H9 (cell line): ENCODE results near the gene GRIK4. TPM values are rescaled to one million over a fixed set of nuclear protein-coding genes. Genes with fewer than 3 reads are reported as not detected.

Experiments
- DNase-seq: peaks from one replicate; pipeline ENCODE4 v3.0.0-alpha.2; 2017
- H2AFZ ChIP-seq: one replicate; pipeline ENCODE4 v1.6.1; 2013; ENCODE audit warnings: mild to moderate bottlenecking, low read length, control low read depth, moderate library complexity
- H2AK5ac ChIP-seq: 2 replicates; pipeline ENCODE4 v1.6.1; 2013; ENCODE audit warnings: low read length, control low read depth, mixed read lengths; ENCODE audit not compliant: insufficient read length
- H2BK120ac ChIP-seq: one replicate; pipeline ENCODE4 v1.6.1; 2013; ENCODE audit warnings: low read depth, mild to moderate bottlenecking, low read length, control low read depth, inconsistent platforms; ENCODE audit not compliant: poor library complexity, severe bottlenecking
- H2BK12ac ChIP-seq: 2 replicates; pipeline ENCODE4 v1.6.1; 2013; ENCODE audit warnings: low read length, control low read depth, mixed read lengths, low read depth; ENCODE audit not compliant: insufficient read length
- H2BK15ac ChIP-seq: 2 replicates; pipeline ENCODE4 v1.6.1; 2013; ENCODE audit warnings: low read depth, low read length, control low read depth
- H2BK20ac ChIP-seq: one replicate; pipeline ENCODE4 v1.6.1; 2013; ENCODE audit warnings: low read depth, mild to moderate bottlenecking, low read length, control low read depth, inconsistent platforms; ENCODE audit not compliant: poor library complexity, severe bottlenecking
- H2BK5ac ChIP-seq: 2 replicates; pipeline ENCODE4 v1.6.1; 2013; ENCODE audit warnings: low read length, control low read depth, mixed read lengths; ENCODE audit not compliant: insufficient read length
- H3K14ac ChIP-seq: 2 replicates; pipeline ENCODE4 v1.6.1; 2013; ENCODE audit warnings: low read length, control low read depth; ENCODE audit not compliant: insufficient read depth
- H3K18ac ChIP-seq: 2 replicates; pipeline ENCODE4 v1.6.1; 2013; ENCODE audit warnings: low read depth, mild to moderate bottlenecking, mixed read lengths, low read length, control low read depth; ENCODE audit not compliant: insufficient read length
- H3K23ac ChIP-seq: 2 replicates; pipeline ENCODE4 v1.6.1; 2013; ENCODE audit warnings: low read length, control low read depth, mixed read lengths, low read depth; ENCODE audit not compliant: insufficient read length
- H3K23me2 ChIP-seq: 2 replicates; pipeline ENCODE4 v1.6.1; 2013; ENCODE audit warnings: low read depth, mild to moderate bottlenecking, mixed read lengths, low read length, control low read depth; ENCODE audit not compliant: insufficient read length, poor library complexity, severe bottlenecking
- H3K27ac ChIP-seq: 2 replicates; pipeline ENCODE4 v1.5.1; 2013; ENCODE audit warnings: low read length, control low read depth, mixed read lengths, low read depth; ENCODE audit not compliant: insufficient read length
- H3K27me3 ChIP-seq: 2 replicates; pipeline ENCODE4 v1.6.1; 2013; ENCODE audit warnings: low read length, control low read depth, inconsistent platforms; ENCODE audit not compliant: insufficient read depth
- H3K4ac ChIP-seq: 2 replicates; pipeline ENCODE4 v1.6.1; 2013; ENCODE audit warnings: low read depth, mild to moderate bottlenecking, control low read depth, inconsistent platforms, low read length, moderate library complexity
- H3K4me1 ChIP-seq: 2 replicates; pipeline ENCODE4 v1.6.1; 2013; ENCODE audit warnings: low read length, control low read depth, inconsistent platforms; ENCODE audit not compliant: insufficient read depth
- H3K4me2 ChIP-seq: 2 replicates; pipeline ENCODE4 v1.6.1; 2013; ENCODE audit warnings: low read length, control low read depth, mixed read lengths; ENCODE audit not compliant: insufficient read length, insufficient read depth
- H3K56ac ChIP-seq: 2 replicates; pipeline ENCODE4 v1.6.1; 2013; ENCODE audit warnings: low read depth, mild to moderate bottlenecking, mixed read lengths, low read length, control low read depth; ENCODE audit not compliant: insufficient read length
- H3K79me1 ChIP-seq: 2 replicates; pipeline ENCODE4 v1.6.1; 2013; ENCODE audit warnings: low read depth, mild to moderate bottlenecking, moderate library complexity, low read length, control low read depth, inconsistent platforms; ENCODE audit not compliant: insufficient read depth, poor library complexity, severe bottlenecking
- H3K79me2 ChIP-seq: 2 replicates; pipeline ENCODE4 v1.6.1; 2013; ENCODE audit warnings: low read length, control low read depth, inconsistent platforms; ENCODE audit not compliant: insufficient read depth
- H3K9ac ChIP-seq: 2 replicates; pipeline ENCODE4 v1.6.1; 2013; ENCODE audit warnings: low read length, control low read depth, mixed read lengths; ENCODE audit not compliant: insufficient read length; ENCODE audit errors: extremely low read depth
- H3K9me3 ChIP-seq: one replicate; pipeline ENCODE4 v1.6.1; 2013; ENCODE audit warnings: low read depth, low read length, inconsistent platforms; ENCODE audit not compliant: control insufficient read depth
- H3T11ph ChIP-seq: one replicate; pipeline ENCODE4 v1.6.1; 2013; ENCODE audit warnings: mild to moderate bottlenecking, low read length, control low read depth, inconsistent platforms
- H4K20me1 ChIP-seq: one replicate; pipeline ENCODE4 v1.6.1; 2013; ENCODE audit not compliant: control insufficient read depth, insufficient read length, insufficient read depth
- H4K5ac ChIP-seq: 2 replicates; pipeline ENCODE4 v1.6.1; 2013; ENCODE audit warnings: low read depth, mild to moderate bottlenecking, mixed read lengths, low read length, control low read depth; ENCODE audit not compliant: insufficient read length
- H4K8ac ChIP-seq: replicated peaks from 2 replicates; pipeline ENCODE4 v1.6.1; 2013; ENCODE audit warnings: low read length, control low read depth, mixed read lengths, low read depth; ENCODE audit not compliant: insufficient read length
- H4K91ac ChIP-seq: 2 replicates; pipeline ENCODE4 v1.6.1; 2013; ENCODE audit warnings: low read depth, mild to moderate bottlenecking, moderate library complexity, mixed read lengths, low read length, control low read depth; ENCODE audit not compliant: insufficient read length
- H3K27ac Mint-ChIP-seq, 3 experiments: 2 replicates in 2 of 3; 3 replicates in 1 of 3; pipeline ENCODE4 v1.8.0; 2020 to 2021; ENCODE audit warnings: mixed read lengths in 3 of 3, mild to moderate bottlenecking in 1 of 3, moderate library complexity in 1 of 3
- H3K27me3 Mint-ChIP-seq: 2 replicates; pipeline ENCODE4 v1.8.0; 2021; ENCODE audit warnings: low read depth, mild to moderate bottlenecking, moderate library complexity, mixed read lengths
- H3K36me3 Mint-ChIP-seq, 3 experiments: 2 replicates in 2 of 3; 3 replicates in 1 of 3; pipeline ENCODE4 v1.8.0; 2020 to 2021; ENCODE audit warnings: low read depth in 3 of 3, mixed read lengths in 3 of 3; ENCODE audit not compliant: insufficient read depth in 1 of 3
- H3K4me1 Mint-ChIP-seq, 2 experiments: 2 replicates each; pipeline ENCODE4 v1.8.0; 2020; ENCODE audit warnings: mixed read lengths in 2 of 2
- H3K4me3 Mint-ChIP-seq, 2 experiments: 2 replicates in 1 of 2; 3 replicates in 1 of 2; pipeline ENCODE4 v1.8.0; 2020 to 2021; ENCODE audit warnings: mild to moderate bottlenecking in 2 of 2, mixed read lengths in 2 of 2, moderate library complexity in 1 of 2
- H3K9me3 Mint-ChIP-seq, 2 experiments: 2 replicates in 1 of 2; 3 replicates in 1 of 2; pipeline ENCODE4 v1.8.0; 2020; ENCODE audit warnings: mild to moderate bottlenecking in 2 of 2, mixed read lengths in 2 of 2, moderate library complexity in 1 of 2
- WGBS: extraction: QIAGEN DNeasy Blood & Tissue Kit; methylation state at CpG from one replicate; pipeline ENCODE4 v1.1.7; 2013; ENCODE audit warnings: missing lambda C conversion rate, low lambda C conversion rate, mixed read lengths; ENCODE audit not compliant: insufficient read length; ENCODE audit errors: extremely low coverage; 5-methylcytosine and 5-hydroxymethylcytosine counted together
- total RNA-seq: library from RNA; stranded (reverse); gene quantifications from 2 replicates; pipeline ENCODE4 v1.2.1, GENCODE V29; 2021
- TF ChIP-seq, protein P1 (sequence below): fragments of 200-600 bp; sonication (generic); conservative IDR thresholded peaks from 3 replicates; pipeline ENCODE4 v1.8.0; 2021; ENCODE audit warnings: antibody characterized with exemption, mild to moderate bottlenecking

GRIK4 gene
- total RNA-seq, 1 experiment from 2014 or later, result 2.3 TPM

GRCh38 chr11:120723751-120724150 is 212.2 kb downstream of the GRIK4 start:
- Mint-ChIP-seq H3K27me3 (no peaks in the 10 kb centered on the region; the same call in none of the 2 replicates), H3K4me1 (peaks cover 24 to 36% of the 10 kb centered on the region in 2 experiments), H3K9me3 (peaks cover 7 to 10% of the 10 kb centered on the region in 2 experiments), H3K4me3 (no peak overlapping the region), H3K36me3 (peaks cover 0 to 2% (median 1%) of the 10 kb centered on the region in 3 experiments; a peak in 2 of 7 replicates), H3K27ac (no peak overlapping the region)
- Histone ChIP-seq H4K8ac (no peak overlapping the region), H3K56ac (no peak overlapping the region), H2AFZ (no peak overlapping the region), H2BK20ac (no peak overlapping the region), H3T11ph (no peak overlapping the region), H4K5ac (no peak overlapping the region), H3K18ac (no peak overlapping the region), H3K4me1 (no peaks in the 10 kb centered on the region; the same call in 1 of the 2 replicates), H2BK120ac (no peak overlapping the region), H3K79me2 (no peaks in the 10 kb centered on the region), H3K27ac (no peak overlapping the region), H3K79me1 (no peaks in the 10 kb centered on the region), H3K23me2 (no peaks in the 10 kb centered on the region), H4K20me1 (no peaks in the 10 kb centered on the region), H3K27me3 (no peaks in the 10 kb centered on the region), H3K4me2 (no peak overlapping the region), H3K23ac (no peak overlapping the region), H3K9ac (no peak overlapping the region), H2BK12ac (no peak overlapping the region), H2BK15ac (no peak overlapping the region), H3K14ac (no peak overlapping the region), H3K4ac (no peak overlapping the region), H3K9me3 (peaks cover 6% of the 10 kb centered on the region), H4K91ac (no peak overlapping the region), H2AK5ac (no peak overlapping the region), H2BK5ac (no peak overlapping the region)
- TF ChIP-seq, protein P1, sequence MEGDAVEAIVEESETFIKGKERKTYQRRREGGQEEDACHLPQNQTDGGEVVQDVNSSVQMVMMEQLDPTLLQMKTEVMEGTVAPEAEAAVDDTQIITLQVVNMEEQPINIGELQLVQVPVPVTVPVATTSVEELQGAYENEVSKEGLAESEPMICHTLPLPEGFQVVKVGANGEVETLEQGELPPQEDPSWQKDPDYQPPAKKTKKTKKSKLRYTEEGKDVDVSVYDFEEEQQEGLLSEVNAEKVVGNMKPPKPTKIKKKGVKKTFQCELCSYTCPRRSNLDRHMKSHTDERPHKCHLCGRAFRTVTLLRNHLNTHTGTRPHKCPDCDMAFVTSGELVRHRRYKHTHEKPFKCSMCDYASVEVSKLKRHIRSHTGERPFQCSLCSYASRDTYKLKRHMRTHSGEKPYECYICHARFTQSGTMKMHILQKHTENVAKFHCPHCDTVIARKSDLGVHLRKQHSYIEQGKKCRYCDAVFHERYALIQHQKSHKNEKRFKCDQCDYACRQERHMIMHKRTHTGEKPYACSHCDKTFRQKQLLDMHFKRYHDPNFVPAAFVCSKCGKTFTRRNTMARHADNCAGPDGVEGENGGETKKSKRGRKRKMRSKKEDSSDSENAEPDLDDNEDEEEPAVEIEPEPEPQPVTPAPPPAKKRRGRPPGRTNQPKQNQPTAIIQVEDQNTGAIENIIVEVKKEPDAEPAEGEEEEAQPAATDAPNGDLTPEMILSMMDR, result no peak
- no peak for DNase-seq
- no CpG with 5 or more reads among the region's 4 CpGs for WGBS
